ENCODE measurements around the gene TERT. TPM values are rescaled to one million over a fixed set of nuclear protein-coding genes. Genes with fewer than 3 reads are reported as not detected.

Gene TERT
- total RNA-seq, 1 experiment from 2014 or later, result 6.1 TPM

DNA sequence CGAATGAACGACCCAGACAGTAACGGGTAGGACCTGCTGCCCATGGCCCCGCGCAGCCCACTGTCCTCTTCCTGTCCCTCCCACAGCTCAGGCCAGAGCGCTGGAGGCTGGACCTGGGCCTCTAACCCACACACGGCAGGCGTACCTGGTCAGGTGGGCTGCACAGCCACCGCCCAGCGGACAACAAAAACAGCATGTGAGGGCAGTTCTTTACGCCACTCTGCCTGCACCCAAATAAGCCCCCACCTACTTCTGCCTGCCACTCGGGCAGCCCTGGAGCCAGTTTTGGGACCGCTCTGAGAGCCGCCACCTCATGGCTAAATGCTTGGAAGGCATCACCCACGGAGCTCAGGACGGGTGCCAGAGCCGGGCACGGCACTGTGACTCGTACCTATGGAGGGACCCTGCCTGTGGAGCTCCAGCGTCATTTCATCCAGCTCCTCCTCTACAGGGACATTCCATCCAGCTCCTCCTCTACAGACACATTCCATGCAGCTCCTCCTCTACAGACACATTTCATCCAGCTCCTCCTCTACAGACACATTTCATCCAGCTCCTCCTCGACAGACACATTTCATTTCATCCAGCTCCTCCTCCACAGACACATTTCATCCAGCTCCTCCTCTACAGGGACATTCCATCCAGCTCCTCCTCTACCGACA is 31.1 kb upstream of the TERT start:
- no peak overlapping the region for H3K4me3 ChIP-seq (ENCODE audit: low read depth, low read length)
- H3K4me3 Mint-ChIP-seq (ENCODE audit: unreplicated experiment), result peak overlapping the region; percentile 63
- POLR2A ChIA-PET, result no interaction called here
- peaks cover 23% of the 10 kb centered on the region for H3K4me1 ChIP-seq
- intact Hi-C loops (cut with micrococcal nuclease; ENCODE audit: unreplicated experiment), result no loop called here
- TF ChIP-seq, protein P1, sequence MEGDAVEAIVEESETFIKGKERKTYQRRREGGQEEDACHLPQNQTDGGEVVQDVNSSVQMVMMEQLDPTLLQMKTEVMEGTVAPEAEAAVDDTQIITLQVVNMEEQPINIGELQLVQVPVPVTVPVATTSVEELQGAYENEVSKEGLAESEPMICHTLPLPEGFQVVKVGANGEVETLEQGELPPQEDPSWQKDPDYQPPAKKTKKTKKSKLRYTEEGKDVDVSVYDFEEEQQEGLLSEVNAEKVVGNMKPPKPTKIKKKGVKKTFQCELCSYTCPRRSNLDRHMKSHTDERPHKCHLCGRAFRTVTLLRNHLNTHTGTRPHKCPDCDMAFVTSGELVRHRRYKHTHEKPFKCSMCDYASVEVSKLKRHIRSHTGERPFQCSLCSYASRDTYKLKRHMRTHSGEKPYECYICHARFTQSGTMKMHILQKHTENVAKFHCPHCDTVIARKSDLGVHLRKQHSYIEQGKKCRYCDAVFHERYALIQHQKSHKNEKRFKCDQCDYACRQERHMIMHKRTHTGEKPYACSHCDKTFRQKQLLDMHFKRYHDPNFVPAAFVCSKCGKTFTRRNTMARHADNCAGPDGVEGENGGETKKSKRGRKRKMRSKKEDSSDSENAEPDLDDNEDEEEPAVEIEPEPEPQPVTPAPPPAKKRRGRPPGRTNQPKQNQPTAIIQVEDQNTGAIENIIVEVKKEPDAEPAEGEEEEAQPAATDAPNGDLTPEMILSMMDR (IDR thresholded peaks at IDR 0.05; ENCODE audit: insufficient read depth in 1 of 2, low read depth in 1 of 2, low read length in 1 of 2, severe bottlenecking in 1 of 2, unreplicated experiment in 1 of 2), result no peak
- BruUV-seq (replicated peaks), result TSS peak; percentile 26
- no peaks in the 10 kb centered on the region for H3K27me3 ChIP-seq (replicated peaks; ENCODE audit: control insufficient read depth, insufficient read depth, low read length)
- H3K9me3 Mint-ChIP-seq (ENCODE audit: unreplicated experiment), result peaks cover 34% of the 10 kb centered on the region
- CTCF ChIA-PET, result no interaction called here
- H3K4me1 Mint-ChIP-seq (ENCODE audit: low read depth, unreplicated experiment), result peaks cover 31% of the 10 kb centered on the region
- peak in 1 of 2 experiments; percentile 32 for DNase-seq
- peak overlapping the region; percentile 91 for H3K27ac Mint-ChIP-seq (ENCODE audit: unreplicated experiment)
- H3K36me3 ChIP-seq (ENCODE audit: control insufficient read depth, insufficient read depth, low read length), result peaks cover 3% of the 10 kb centered on the region
- H3K9me3 ChIP-seq, result peaks cover 4% of the 10 kb centered on the region; the same call in 1 of the 2 replicates
- H3K36me3 Mint-ChIP-seq (ENCODE audit: insufficient read depth, unreplicated experiment), result peaks cover 80% of the 10 kb centered on the region
- peaks cover 9% of the 10 kb centered on the region for H3K27me3 Mint-ChIP-seq (ENCODE audit: insufficient read depth, unreplicated experiment)

DNA sequence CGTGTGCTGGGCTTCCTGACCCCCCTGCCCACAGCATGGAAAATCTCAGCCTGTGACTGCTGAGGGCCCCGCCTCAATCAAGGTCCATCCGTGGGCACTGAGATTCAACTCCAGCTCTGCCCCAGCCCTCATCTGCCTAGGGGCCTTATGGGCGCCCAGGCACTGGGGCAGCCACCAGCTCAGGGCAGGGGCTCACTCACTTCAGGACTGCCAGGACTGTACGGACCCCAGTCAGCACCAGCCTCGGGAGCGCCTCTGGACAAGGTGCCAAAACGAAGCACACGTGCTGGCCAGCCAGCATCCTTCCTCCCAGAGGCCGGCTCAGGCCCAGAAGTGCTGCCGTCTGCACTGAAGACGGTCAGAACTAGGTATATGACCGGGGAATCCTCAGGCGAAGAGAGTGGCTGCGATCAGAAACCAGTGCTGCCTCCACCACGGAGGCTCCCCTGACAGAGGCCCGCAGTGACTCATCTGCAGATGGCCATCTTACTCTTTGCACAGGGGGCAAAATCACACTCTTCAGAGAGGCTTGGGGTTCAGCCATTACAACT is 30.4 kb upstream of the TERT start:
- H3K4me1 Mint-ChIP-seq (ENCODE audit: low read depth, unreplicated experiment), result peaks cover 31% of the 10 kb centered on the region
- Histone ChIP-seq H3K9me3 (peaks cover 4% of the 10 kb centered on the region; the same call in 1 of the 2 replicates), H3K27me3 (replicated peaks; ENCODE audit: control insufficient read depth, insufficient read depth, low read length) (no peaks in the 10 kb centered on the region), H3K36me3 (ENCODE audit: control insufficient read depth, insufficient read depth, low read length) (peaks cover 3% of the 10 kb centered on the region), H3K4me1 (peaks cover 20% of the 10 kb centered on the region), H3K4me3 (ENCODE audit: low read depth, low read length) (no peak overlapping the region)
- no peak overlapping the region for H3K27ac Mint-ChIP-seq (ENCODE audit: unreplicated experiment)
- intact Hi-C loops (cut with micrococcal nuclease; ENCODE audit: unreplicated experiment), result no loop called here
- ChIA-PET POLR2A (no interaction called here), CTCF (no interaction called here)
- DNase-seq, result peak in 1 of 2 experiments; percentile 21
- H3K4me3 Mint-ChIP-seq (ENCODE audit: unreplicated experiment), result no peak overlapping the region
- peaks cover 80% of the 10 kb centered on the region for H3K36me3 Mint-ChIP-seq (ENCODE audit: insufficient read depth, unreplicated experiment)
- peaks cover 34% of the 10 kb centered on the region for H3K9me3 Mint-ChIP-seq (ENCODE audit: unreplicated experiment)
- H3K27me3 Mint-ChIP-seq (ENCODE audit: insufficient read depth, unreplicated experiment), result peaks cover 9% of the 10 kb centered on the region
- BruUV-seq (replicated peaks), result no TSS peak
- TF ChIP-seq, protein P1 (IDR thresholded peaks at IDR 0.05; ENCODE audit: insufficient read depth in 1 of 2, low read depth in 1 of 2, low read length in 1 of 2, severe bottlenecking in 1 of 2, unreplicated experiment in 1 of 2), result no peak

GRCh38 chr5:1324719-1325190 is 29.9 kb upstream of the TERT start:
- Mint-ChIP-seq H3K27ac (ENCODE audit: unreplicated experiment) (no peak overlapping the region), H3K27me3 (ENCODE audit: insufficient read depth, unreplicated experiment) (peaks cover 9% of the 10 kb centered on the region), H3K9me3 (ENCODE audit: unreplicated experiment) (peaks cover 34% of the 10 kb centered on the region), H3K4me3 (ENCODE audit: unreplicated experiment) (no peak overlapping the region), H3K4me1 (ENCODE audit: low read depth, unreplicated experiment) (peaks cover 31% of the 10 kb centered on the region), H3K36me3 (ENCODE audit: insufficient read depth, unreplicated experiment) (peaks cover 81% of the 10 kb centered on the region)
- ChIA-PET POLR2A (no interaction called here), CTCF (no interaction called here)
- BruUV-seq (replicated peaks), result no TSS peak
- H3K4me3 ChIP-seq (ENCODE audit: low read depth, low read length), result no peak overlapping the region
- DNase-seq, result peak in 1 of 2 experiments; percentile 21
- H3K9me3 ChIP-seq, result peaks cover 4% of the 10 kb centered on the region; the same call in 1 of the 2 replicates
- no peaks in the 10 kb centered on the region for H3K27me3 ChIP-seq (replicated peaks; ENCODE audit: control insufficient read depth, insufficient read depth, low read length)
- peaks cover 3% of the 10 kb centered on the region for H3K36me3 ChIP-seq (ENCODE audit: control insufficient read depth, insufficient read depth, low read length)
- peaks cover 17% of the 10 kb centered on the region for H3K4me1 ChIP-seq
- TF ChIP-seq, protein P1 (IDR thresholded peaks at IDR 0.05; ENCODE audit: insufficient read depth in 1 of 2, low read depth in 1 of 2, low read length in 1 of 2, severe bottlenecking in 1 of 2, unreplicated experiment in 1 of 2), result no peak
- intact Hi-C loops (cut with micrococcal nuclease; ENCODE audit: unreplicated experiment), result no loop called here

All from Caco-2 (cell line).